GM21825 (cell line): ENCODE data around the gene HEMK1.

Experiments
- ATAC-seq: cut with Tn5 transposase; IDR thresholded peaks from one replicate; pipeline ENCODE4 v1.9.1; 2021; ENCODE audit warnings: mild to moderate bottlenecking, moderate library complexity; ENCODE audit not compliant: unreplicated experiment

Gene HEMK1

GRCh38 chr3:50599115-50599715 is 29.9 kb downstream of the HEMK1 start:
- ATAC-seq: no peak

- no peak for ATAC-seq
Measured at GRCh38 chr3:50599716-50600118, 30.4 kb downstream of the HEMK1 start.

- ATAC-seq: no peak
Measured at GRCh38 chr3:50600141-50600753, 30.9 kb downstream of the HEMK1 start.

GRCh38 chr3:50600841-50601591 is 31.7 kb downstream of the HEMK1 start:
- peak; percentile 73 for ATAC-seq

GRCh38 chr3:50602595-50603191 is 33.4 kb downstream of the HEMK1 start:
- no peak for ATAC-seq

GRCh38 chr3:50603261-50604109 is 34.2 kb downstream of the HEMK1 start:
- ATAC-seq: no peak

GRCh38 chr3:50604110-50604621 is 34.8 kb downstream of the HEMK1 start:
- ATAC-seq: no peak

GRCh38 chr3:50604628-50605588 is 35.6 kb downstream of the HEMK1 start:
- no peak for ATAC-seq

GRCh38 chr3:50605901-50606326 is 36.6 kb downstream of the HEMK1 start:
- no peak for ATAC-seq

GRCh38 chr3:50606596-50606995 is 37.3 kb downstream of the HEMK1 start:
- no peak for ATAC-seq

GRCh38 chr3:50607271-50608091 is 38.2 kb downstream of the HEMK1 start:
- no peak for ATAC-seq

GRCh38 chr3:50608278-50608677 is 39.0 kb downstream of the HEMK1 start:
- no peak for ATAC-seq

- no peak for ATAC-seq
Measured at GRCh38 chr3:50609071-50609762, 39.9 kb downstream of the HEMK1 start.

- ATAC-seq: no peak
Measured at GRCh38 chr3:50609763-50610085, 40.4 kb downstream of the HEMK1 start.

- ATAC-seq: no peak
Measured at GRCh38 chr3:50610181-50610971, 41.1 kb downstream of the HEMK1 start.

GRCh38 chr3:50610992-50611463 is 41.7 kb downstream of the HEMK1 start:
- ATAC-seq: no peak
